IPS DF 6.9 (cell line): ENCODE results near the gene LONRF3.
"Not testable (repeated sequence)": the region's sequence is repeated elsewhere in the genome, so short reads cannot be mapped to it uniquely, and the experiment has no call there.

Experiments used
- DNase-seq: peaks from one replicate; pipeline ENCODE4 v3.0.0-alpha.2; 2013; ENCODE audit warnings: low read depth, low spot score
- H3K27ac ChIP-seq: one replicate; pipeline ENCODE4 v1.5.1; 2013; ENCODE audit warnings: low read length, control low read depth
- H3K27me3 ChIP-seq: 2 replicates; pipeline ENCODE4 v1.6.1; 2013; ENCODE audit warnings: mild to moderate bottlenecking, low read length; ENCODE audit not compliant: control insufficient read depth, insufficient read depth
- H3K36me3 ChIP-seq: 2 replicates; pipeline ENCODE4 v1.6.1; 2013; ENCODE audit warnings: low read length; ENCODE audit not compliant: control insufficient read depth, insufficient read depth
- H3K4me1 ChIP-seq: 2 replicates; pipeline ENCODE4 v1.6.1; 2013; ENCODE audit warnings: low read length; ENCODE audit not compliant: control insufficient read depth, insufficient read depth
- H3K4me3 ChIP-seq: 2 replicates; pipeline ENCODE4 v1.5.1; 2013; ENCODE audit warnings: mild to moderate bottlenecking, low read length
- H3K9me3 ChIP-seq: 2 replicates; pipeline ENCODE4 v1.6.1; 2013; ENCODE audit warnings: low read length, inconsistent platforms; ENCODE audit not compliant: control insufficient read depth, insufficient read depth
- whole genome bisulfite sequencing: extraction: QIAGEN DNeasy Blood & Tissue Kit; methylation state at CpG from one replicate; pipeline ENCODE4 v1.1.7; 2013; ENCODE audit warnings: mixed read lengths, missing lambda C conversion rate; ENCODE audit not compliant: insufficient read length, insufficient coverage; 5-methylcytosine and 5-hydroxymethylcytosine counted together

The LONRF3 gene

DNA sequence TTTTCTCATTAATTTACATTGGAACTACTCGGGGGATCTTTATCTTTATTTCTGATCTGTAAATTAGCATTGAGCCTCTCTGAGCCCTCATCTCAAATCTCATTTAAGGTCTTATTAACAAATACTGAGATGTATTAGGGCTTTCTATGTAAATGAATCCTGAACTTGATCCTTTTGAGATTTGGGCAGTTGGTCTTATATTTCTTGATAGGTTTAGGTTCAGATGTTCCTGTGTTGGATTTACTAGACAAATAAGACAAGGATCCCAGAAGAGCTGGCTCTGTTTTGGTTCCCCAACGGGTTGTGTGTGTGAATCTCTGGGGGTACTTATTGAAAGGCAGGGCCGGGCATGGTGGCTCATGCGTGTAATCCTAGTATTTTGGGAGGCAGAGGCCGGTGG lies 36.1 kb downstream of the LONRF3 start:
- Histone ChIP-seq H3K4me3 (no peak overlapping the region), H3K27me3 (no peaks in the 10 kb centered on the region), H3K36me3 (no peaks in the 10 kb centered on the region), H3K4me1 (no peaks in the 10 kb centered on the region), H3K9me3 (no peaks in the 10 kb centered on the region), H3K27ac (no peak overlapping the region)
- WGBS, result no CpG with 5 or more reads among the region's 5 CpGs
- no peak for DNase-seq

GRCh38 chrX:119013164-119013563 lies 38.7 kb downstream of the LONRF3 start:
- no peaks in the 10 kb centered on the region for H3K36me3 ChIP-seq
- DNase-seq, result no peak
- H3K4me3 ChIP-seq, result no peak overlapping the region
- H3K9me3 ChIP-seq, result no peaks in the 10 kb centered on the region
- no CpG with 5 or more reads among the region's 3 CpGs for WGBS
- no peaks in the 10 kb centered on the region for H3K27me3 ChIP-seq
- H3K4me1 ChIP-seq, result no peaks in the 10 kb centered on the region
- H3K27ac ChIP-seq, result no peak overlapping the region

DNA sequence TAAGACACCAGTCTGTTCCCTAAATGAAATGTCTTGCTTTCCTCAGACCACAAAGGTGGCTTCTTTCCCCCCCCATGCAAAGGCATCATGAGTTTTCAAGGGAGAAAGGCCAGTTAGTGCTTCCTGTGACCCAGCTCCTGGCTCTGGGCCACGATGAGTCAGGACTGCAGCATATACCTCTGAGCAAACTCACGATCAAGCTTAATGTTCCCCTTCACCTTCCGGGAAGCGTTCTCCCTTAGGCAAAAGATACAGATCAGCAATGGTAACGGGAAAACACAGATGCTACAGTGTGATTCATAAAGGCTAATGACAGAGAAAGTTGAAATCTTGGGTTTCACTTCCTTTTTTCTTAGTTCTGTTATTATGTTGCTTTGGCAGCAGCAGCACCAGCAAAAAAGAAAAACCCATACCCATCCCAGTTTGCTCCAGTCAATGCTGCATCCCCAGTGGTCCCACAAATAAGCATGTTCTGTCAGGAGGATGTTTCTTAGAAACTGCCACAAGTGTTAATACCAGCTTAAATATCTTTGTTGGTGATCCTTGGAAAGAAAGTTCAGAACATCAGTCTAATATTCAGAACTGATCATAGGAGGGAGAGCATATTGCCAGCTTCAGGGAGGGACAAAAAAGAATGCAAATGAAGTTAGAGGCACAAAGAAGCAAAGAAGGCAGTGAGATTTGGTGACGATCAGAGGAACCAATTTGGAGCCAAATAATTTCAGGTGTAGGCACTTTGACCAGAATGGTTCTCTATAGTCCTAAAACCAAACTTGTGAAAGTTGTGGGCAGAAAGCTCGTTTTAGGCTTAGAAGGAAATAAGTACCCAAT lies 41.2 kb downstream of the LONRF3 start:
- Histone ChIP-seq H3K9me3 (no peaks in the 10 kb centered on the region), H3K4me3 (no peak overlapping the region), H3K27ac (no peak overlapping the region), H3K4me1 (no peaks in the 10 kb centered on the region), H3K36me3 (no peaks in the 10 kb centered on the region), H3K27me3 (no peaks in the 10 kb centered on the region)
- no CpG with 5 or more reads among the region's 7 CpGs for WGBS
- DNase-seq, result no peak

DNA sequence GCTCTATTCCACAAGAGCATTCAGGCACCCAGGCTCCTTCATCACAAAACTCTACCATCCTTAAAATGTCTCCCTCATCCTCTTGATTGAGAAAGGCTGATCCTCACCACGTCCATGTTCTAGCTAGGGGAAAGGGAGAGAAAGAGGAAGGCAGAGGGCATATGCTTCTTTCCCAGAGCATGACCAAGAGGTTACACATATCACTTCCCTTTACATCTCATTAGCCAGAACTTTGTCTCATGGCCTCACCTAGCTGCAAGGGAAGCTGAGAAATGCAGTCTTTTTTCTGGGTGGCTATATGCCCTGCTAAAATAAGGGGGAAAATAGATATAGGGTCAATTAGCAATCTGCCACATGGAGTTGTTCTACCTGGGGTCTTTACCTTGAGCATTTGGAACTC lies 42.7 kb downstream of the LONRF3 start:
- no peak overlapping the region for H3K4me3 ChIP-seq
- H3K9me3 ChIP-seq, result no peaks in the 10 kb centered on the region
- H3K27me3 ChIP-seq, result no peaks in the 10 kb centered on the region
- H3K4me1 ChIP-seq, result no peaks in the 10 kb centered on the region
- H3K27ac ChIP-seq, result no peak overlapping the region
- WGBS, result no CpG with 5 or more reads among the region's 1 CpG
- DNase-seq, result no peak
- H3K36me3 ChIP-seq, result no peaks in the 10 kb centered on the region

DNA sequence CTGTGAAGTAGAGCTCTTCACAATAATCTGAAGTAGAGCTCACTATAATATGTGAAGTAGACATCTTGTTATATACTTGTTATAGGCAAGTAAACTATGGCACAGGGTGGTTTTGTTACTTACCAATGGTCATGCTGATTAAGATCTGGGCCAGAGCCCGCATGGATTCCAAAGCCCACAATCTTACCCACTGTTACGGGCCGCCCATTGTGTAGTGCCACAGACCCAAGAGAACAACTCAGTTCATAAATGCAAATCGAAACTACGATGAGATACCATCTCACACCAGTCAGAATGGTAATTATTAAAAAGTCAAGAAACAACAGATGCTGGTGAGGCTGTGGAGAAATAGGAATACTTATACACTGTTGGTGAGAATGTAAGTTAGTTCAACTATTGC lies 51.5 kb downstream of the LONRF3 start:
- Histone ChIP-seq H3K36me3 (no peaks in the 10 kb centered on the region), H3K27ac (no peak overlapping the region), H3K9me3 (no peaks in the 10 kb centered on the region), H3K4me3 (no peak overlapping the region), H3K4me1 (no peaks in the 10 kb centered on the region), H3K27me3 (no peaks in the 10 kb centered on the region)
- WGBS, result no CpG with 5 or more reads among the region's 5 CpGs
- DNase-seq, result no peak

DNA sequence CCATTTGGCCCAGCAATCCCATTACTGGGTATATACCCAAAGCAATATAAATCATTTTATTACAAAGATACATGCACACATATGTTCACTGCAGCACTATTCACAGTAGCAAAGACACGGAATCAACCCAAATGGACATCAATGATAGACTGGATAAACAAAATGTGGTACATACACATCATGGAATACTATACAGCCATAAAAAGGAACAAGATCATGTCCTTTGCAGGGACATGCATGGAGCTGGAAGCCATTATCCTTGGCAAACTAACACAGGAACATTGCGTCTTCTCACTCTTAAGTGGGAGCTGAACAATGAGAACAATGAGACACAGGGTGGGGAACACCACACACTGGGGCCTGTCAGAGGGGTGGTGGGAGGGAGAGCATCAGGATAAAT lies 51.9 kb downstream of the LONRF3 start:
- DNase-seq, H3K27ac ChIP-seq: not testable (repeated sequence)
- no CpG with 5 or more reads among the region's 2 CpGs for WGBS

DNA sequence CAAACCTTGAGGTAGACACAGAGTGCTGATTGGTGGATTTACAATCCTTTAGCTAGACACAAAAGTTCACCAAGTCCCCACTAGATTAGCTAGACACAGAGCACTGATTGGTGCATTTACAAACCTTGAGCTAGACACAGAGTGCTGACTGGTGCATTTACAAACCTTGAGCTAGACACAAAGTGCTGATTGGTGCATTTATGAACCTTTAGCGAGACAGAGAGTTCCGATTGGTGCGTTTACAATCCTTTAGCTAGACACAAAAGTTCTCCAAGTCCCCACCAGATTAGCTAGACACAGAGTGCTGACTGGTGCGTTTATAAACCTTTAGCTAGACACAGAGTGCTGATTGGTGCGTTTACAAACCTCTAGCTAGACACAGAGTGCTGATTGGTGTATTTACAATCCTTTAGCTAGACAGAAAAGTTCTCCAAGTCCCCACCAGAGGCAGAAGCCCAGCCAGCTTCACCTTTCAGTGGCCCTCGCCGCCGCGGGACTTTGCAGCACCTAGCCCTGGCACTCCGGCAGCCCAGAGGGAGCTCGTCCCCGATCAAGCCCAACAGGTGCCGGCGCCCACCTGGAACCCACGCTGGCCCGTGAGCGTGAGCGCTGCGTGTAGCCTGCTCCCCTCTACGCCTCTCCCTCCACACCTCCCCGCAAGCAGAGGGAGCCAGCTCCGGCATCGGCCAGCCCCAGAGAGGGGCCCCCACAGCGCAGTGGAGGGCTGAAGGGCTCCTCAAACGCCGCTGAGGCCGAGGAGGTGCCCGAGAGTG lies 53.7 kb downstream of the LONRF3 start:
- WGBS, result no CpG with 5 or more reads among the region's 28 CpGs
- not testable (repeated sequence) for H3K4me3 ChIP-seq, H3K4me1 ChIP-seq, H3K27me3 ChIP-seq, H3K36me3 ChIP-seq, H3K9me3 ChIP-seq, H3K27ac ChIP-seq, DNase-seq

More for the DNA sequence above, 51.9 kb downstream of the LONRF3 start:
- H3K36me3 ChIP-seq, H3K4me1 ChIP-seq, H3K9me3 ChIP-seq, H3K4me3 ChIP-seq, H3K27me3 ChIP-seq: not testable (repeated sequence)

- H3K36me3 ChIP-seq, result no peaks in the 10 kb centered on the region
- H3K4me3 ChIP-seq, result no peak overlapping the region
- DNase-seq, result no peak
- H3K27me3 ChIP-seq, result no peaks in the 10 kb centered on the region
- H3K9me3 ChIP-seq, result no peaks in the 10 kb centered on the region
- no peak overlapping the region for H3K27ac ChIP-seq
- no peaks in the 10 kb centered on the region for H3K4me1 ChIP-seq
- WGBS, result no CpG with 5 or more reads among the region's 1 CpG
Measured at GRCh38 chrX:119028733-119029330, 54.4 kb downstream of the LONRF3 start.

GRCh38 chrX:119029656-119030055 lies 55.2 kb downstream of the LONRF3 start:
- not testable (repeated sequence) for H3K4me3 ChIP-seq, H3K27ac ChIP-seq, H3K4me1 ChIP-seq, H3K9me3 ChIP-seq, DNase-seq, H3K36me3 ChIP-seq, H3K27me3 ChIP-seq
- WGBS, result no CpG with 5 or more reads among the region's 10 CpGs

DNA sequence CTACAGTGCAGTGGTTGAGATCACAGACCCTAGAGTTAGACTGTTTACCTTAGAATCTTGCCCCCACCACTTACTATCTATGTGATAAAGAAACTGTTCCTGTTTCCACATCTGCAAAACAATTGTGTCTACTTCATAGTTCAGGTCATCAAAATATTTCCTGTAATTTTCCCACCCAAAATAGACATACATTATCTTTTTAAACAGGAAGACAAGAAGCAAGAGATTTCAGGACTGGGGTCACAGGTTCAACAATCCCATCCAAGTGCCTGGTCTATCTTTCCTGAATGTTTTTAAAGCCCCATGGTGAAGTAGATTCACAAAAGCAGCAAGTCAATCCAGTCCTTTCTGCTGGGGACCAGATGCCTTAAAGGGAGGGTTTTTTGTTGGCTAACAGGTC lies 56.6 kb downstream of the LONRF3 start:
- Histone ChIP-seq H3K9me3 (no peaks in the 10 kb centered on the region), H3K36me3 (no peaks in the 10 kb centered on the region), H3K27me3 (no peaks in the 10 kb centered on the region), H3K4me3 (no peak overlapping the region), H3K4me1 (no peaks in the 10 kb centered on the region), H3K27ac (no peak overlapping the region)
- DNase-seq, result no peak
